Stimulated activated CD4-positive, alpha-beta T cell treated with anti-CD3 and anti-CD28 coated beads, Interleukin-4, amount 100 ng/mL, for 4 hours (primary cell): Measurements from ENCODE around the gene GINS3.

Source experiments
- DNase-seq, 2 experiments: peaks; one replicate each; pipeline ENCODE4 v3.0.0-alpha.2; 2020

GINS3 gene

GRCh38 chr16:58392215-58393137 is at the start of gene GINS3:
TSS of gene GINS3 (plus strand) at chr16:58392471. CDS start at chr16:58392602, 131 bp downstream.
- DNase-seq, result peak; percentile 78 to 80

- no peak for DNase-seq
These were observed 48.7 kb upstream of the GINS3 start for GRCh38 chr16:58343562-58343961.

GRCh38 chr16:58345574-58346354 is 46.5 kb upstream of the GINS3 start:
- no peak for DNase-seq

GRCh38 chr16:58346831-58347371 is 45.4 kb upstream of the GINS3 start:
- DNase-seq, result no peak

GRCh38 chr16:58348986-58349385 is 43.3 kb upstream of the GINS3 start:
- no peak for DNase-seq

- no peak for DNase-seq
These were observed 39.6 kb upstream of the GINS3 start for GRCh38 chr16:58352690-58353089.

- DNase-seq, result no peak
These were observed 32.1 kb upstream of the GINS3 start for GRCh38 chr16:58360041-58360634.

- DNase-seq, result no peak
These were observed 30.5 kb upstream of the GINS3 start for GRCh38 chr16:58361726-58362125.

GRCh38 chr16:58363746-58364393 is 28.4 kb upstream of the GINS3 start:
- DNase-seq, result no peak

- DNase-seq, result no peak
These were observed 26.6 kb upstream of the GINS3 start for GRCh38 chr16:58365623-58366022.

GRCh38 chr16:58366247-58367031 is 25.8 kb upstream of the GINS3 start:
- no peak for DNase-seq

GRCh38 chr16:58367252-58367651 is 25.0 kb upstream of the GINS3 start:
- DNase-seq, result no peak

- no peak for DNase-seq
These were observed 20.4 kb upstream of the GINS3 start for GRCh38 chr16:58371841-58372240.

- no peak for DNase-seq
These were observed 16.9 kb upstream of the GINS3 start for GRCh38 chr16:58375386-58375785.

- DNase-seq, result no peak
These were observed 14.3 kb upstream of the GINS3 start for GRCh38 chr16:58377932-58378331.

- DNase-seq, result no peak
These were observed 13.9 kb upstream of the GINS3 start for GRCh38 chr16:58378401-58378800.

- DNase-seq, result no peak
These were observed 12.5 kb upstream of the GINS3 start for GRCh38 chr16:58379736-58380135.

GRCh38 chr16:58381661-58382060 is 10.6 kb upstream of the GINS3 start:
- no peak for DNase-seq

- DNase-seq, result no peak
These were observed 7.7 kb upstream of the GINS3 start for GRCh38 chr16:58384437-58385055.

GRCh38 chr16:58385218-58385773 is 7.0 kb upstream of the GINS3 start:
- DNase-seq, result no peak

GRCh38 chr16:58389724-58390123 is 2.5 kb upstream of the GINS3 start:
- DNase-seq, result no peak
